ENCODE data around the gene SLIT3. TPM values are rescaled to one million over a fixed set of nuclear protein-coding genes. Genes with fewer than 3 reads are reported as not detected.
A peak's percentile ranks its signal among the peaks of the same experiment; 100 is the strongest.

Gene SLIT3
- total RNA-seq, 1 donor from 2014 or later: 5.0 TPM

DNA sequence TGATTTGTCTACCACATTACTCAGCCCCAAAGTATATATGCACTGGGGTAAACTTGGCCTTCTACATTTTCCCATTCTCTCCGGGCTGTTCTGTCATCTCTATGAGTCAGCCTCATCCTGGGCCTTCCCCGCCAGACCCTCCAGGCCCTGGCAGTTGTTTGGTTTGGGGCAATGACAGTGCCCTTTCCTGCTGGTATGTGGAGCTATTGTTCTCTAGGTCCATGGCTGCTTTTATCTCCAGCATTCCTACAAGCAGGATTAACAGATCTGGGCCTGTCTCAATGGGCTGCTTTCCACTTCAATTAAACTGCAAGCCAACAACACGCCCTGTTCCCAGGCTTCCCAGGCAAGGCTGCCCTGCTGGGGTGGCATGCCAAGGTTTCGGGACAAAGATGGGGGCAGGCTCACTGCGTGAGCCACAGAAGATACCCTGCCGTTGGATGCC is 136.4 kb downstream of the SLIT3 start:
- Histone ChIP-seq H3K36me3 (ENCODE audit: control insufficient read depth, insufficient read depth, low read length) (no peaks in the 10 kb centered on the region), H3K27me3 (ENCODE audit: control insufficient read depth, insufficient read depth, low read length) (no peaks in the 10 kb centered on the region), H3K4me3 (ENCODE audit: low read depth, low read length) (no peak overlapping the region)
- TF ChIP-seq, protein P1, sequence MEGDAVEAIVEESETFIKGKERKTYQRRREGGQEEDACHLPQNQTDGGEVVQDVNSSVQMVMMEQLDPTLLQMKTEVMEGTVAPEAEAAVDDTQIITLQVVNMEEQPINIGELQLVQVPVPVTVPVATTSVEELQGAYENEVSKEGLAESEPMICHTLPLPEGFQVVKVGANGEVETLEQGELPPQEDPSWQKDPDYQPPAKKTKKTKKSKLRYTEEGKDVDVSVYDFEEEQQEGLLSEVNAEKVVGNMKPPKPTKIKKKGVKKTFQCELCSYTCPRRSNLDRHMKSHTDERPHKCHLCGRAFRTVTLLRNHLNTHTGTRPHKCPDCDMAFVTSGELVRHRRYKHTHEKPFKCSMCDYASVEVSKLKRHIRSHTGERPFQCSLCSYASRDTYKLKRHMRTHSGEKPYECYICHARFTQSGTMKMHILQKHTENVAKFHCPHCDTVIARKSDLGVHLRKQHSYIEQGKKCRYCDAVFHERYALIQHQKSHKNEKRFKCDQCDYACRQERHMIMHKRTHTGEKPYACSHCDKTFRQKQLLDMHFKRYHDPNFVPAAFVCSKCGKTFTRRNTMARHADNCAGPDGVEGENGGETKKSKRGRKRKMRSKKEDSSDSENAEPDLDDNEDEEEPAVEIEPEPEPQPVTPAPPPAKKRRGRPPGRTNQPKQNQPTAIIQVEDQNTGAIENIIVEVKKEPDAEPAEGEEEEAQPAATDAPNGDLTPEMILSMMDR (IDR thresholded peaks at IDR 0.05; ENCODE audit: insufficient read depth, low read length, poor library complexity, severe bottlenecking): no peak
- peak; percentile 47 for DNase-seq (ENCODE audit: low read depth)

DNA sequence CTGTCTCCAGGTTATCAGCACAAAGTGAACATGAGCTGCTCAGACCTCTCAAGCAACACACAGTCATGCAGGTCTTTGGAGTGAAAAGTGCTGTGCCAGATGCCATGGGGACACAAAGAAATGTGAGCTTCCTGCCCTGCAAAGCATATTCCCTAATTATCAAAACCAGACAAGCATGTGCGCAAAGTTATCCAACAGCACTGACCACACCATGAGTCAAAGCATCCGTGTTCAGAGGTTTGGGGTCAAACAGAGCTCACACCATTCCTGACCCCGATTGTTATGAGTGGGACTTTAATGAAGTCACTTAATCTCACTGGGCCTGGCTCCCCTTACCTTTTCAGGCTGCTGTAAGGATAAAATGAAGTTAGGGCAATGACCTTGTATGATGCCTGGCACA is 138.5 kb downstream of the SLIT3 start:
- no peaks in the 10 kb centered on the region for H3K27me3 ChIP-seq (ENCODE audit: control insufficient read depth, insufficient read depth, low read length)
- H3K4me3 ChIP-seq (ENCODE audit: low read depth, low read length): no peak overlapping the region
- no peak for DNase-seq (ENCODE audit: low read depth)
- no peaks in the 10 kb centered on the region for H3K36me3 ChIP-seq (ENCODE audit: control insufficient read depth, insufficient read depth, low read length)
- TF ChIP-seq, protein P1 (IDR thresholded peaks at IDR 0.05; ENCODE audit: insufficient read depth, low read length, poor library complexity, severe bottlenecking): no peak

DNA sequence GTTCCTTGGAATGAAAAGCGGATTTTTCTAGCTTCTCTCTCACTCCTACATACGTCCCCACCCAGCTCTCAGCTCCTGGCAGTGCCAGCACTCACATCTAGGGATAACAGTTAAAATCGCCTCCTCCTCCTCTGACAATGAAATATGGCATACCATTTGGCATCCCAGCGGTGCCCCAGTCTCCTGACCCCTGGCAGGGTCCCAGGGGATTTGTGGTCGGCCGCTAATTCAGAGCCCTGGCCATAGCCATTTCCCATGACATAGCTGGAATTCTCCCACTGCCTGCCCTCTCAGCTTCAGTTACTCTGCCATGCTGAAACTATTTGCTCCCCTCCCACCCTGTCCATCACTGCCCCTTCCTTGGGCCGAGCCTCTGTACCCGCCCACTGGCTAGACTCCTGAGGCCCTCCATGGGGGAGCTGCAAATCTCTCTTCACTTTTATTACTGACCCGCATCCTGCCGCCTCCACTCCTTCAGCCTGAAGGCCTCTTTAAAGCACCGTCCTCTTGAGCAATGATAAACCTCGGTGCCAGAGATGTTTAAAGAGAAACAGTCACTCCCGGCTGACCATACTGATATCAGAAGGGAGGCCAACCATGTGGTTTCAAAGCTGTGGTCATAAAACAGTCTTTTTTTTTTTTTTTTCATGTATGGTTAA is 139.8 kb downstream of the SLIT3 start:
- peak; percentile 86 for DNase-seq (ENCODE audit: low read depth)
- H3K36me3 ChIP-seq (ENCODE audit: control insufficient read depth, insufficient read depth, low read length): no peaks in the 10 kb centered on the region

DNA sequence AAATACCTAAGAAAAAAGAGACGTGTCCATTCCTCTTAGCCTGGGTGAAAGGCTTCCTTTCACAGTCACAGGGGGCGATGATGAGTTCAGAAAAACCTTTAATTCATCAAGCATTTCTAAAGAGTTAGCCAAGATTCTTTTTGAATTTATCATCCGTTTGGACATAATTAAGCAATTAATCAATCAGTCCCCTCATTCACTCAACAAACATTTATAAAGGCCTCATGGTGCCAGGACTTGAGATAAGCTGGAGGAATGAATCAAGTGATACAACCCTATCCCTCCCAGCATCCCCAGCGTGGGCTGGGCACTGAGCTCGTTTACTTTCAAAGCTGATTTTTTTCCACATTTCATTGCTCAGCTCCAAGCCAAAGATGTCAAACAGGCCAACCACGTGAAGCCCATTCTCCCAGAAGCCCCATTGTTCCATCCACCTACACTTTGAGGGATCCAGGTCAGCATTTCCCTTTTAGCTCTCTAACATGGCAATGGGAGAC is 140.5 kb downstream of the SLIT3 start:
- DNase-seq (ENCODE audit: low read depth): no peak
- no peaks in the 10 kb centered on the region for H3K36me3 ChIP-seq (ENCODE audit: control insufficient read depth, insufficient read depth, low read length)
- no peak overlapping the region for H3K4me3 ChIP-seq (ENCODE audit: low read depth, low read length)
- no peaks in the 10 kb centered on the region for H3K27me3 ChIP-seq (ENCODE audit: control insufficient read depth, insufficient read depth, low read length)
- TF ChIP-seq, protein P1 (IDR thresholded peaks at IDR 0.05; ENCODE audit: insufficient read depth, low read length, poor library complexity, severe bottlenecking): peak; percentile 19

More for the DNA sequence above, 139.8 kb downstream of the SLIT3 start:
- Histone ChIP-seq H3K27me3 (ENCODE audit: control insufficient read depth, insufficient read depth, low read length) (no peaks in the 10 kb centered on the region), H3K4me3 (ENCODE audit: low read depth, low read length) (no peak overlapping the region)
- TF ChIP-seq, protein P1 (IDR thresholded peaks at IDR 0.05; ENCODE audit: insufficient read depth, low read length, poor library complexity, severe bottlenecking): no peak

DNA sequence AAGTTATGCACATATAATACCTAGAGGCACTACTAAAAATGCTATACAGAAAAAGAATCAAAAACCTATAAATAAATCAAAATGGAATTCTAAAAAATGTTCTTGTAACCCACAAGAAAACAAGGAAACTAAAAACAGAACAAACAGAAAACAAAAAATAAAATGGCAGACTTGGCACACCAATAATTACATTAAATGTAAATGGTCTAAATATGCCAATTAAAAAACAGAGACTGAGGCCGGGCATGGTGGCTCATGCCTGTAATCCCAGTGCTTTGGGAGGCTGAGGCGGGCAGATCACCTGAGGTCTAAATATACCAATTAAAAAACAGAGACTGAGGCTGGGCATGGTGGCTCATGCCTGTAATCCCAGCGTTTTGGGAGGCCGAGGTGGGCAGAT is 142.2 kb downstream of the SLIT3 start:
- TF ChIP-seq, protein P1 (IDR thresholded peaks at IDR 0.05; ENCODE audit: insufficient read depth, low read length, poor library complexity, severe bottlenecking): no peak

DNA sequence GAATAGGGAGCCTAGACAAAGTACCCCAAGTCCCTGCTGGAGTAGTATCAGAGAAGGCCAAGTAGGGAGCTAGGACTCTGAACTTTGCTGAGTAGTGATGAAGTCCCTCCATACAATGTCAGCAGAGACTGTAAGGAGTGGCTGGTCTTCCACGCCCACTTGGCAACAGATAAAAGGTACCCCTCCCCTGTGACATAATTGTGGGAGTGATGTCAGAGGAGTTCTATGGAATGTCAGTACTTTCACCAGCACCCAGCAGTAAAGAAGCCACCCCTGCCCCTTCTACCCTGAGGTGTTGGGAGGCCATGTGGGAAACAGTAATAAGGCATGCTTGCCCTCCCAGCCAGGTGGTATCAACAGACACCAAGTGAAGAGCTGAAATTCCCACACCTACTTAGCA is 143.9 kb downstream of the SLIT3 start:
- H3K36me3 ChIP-seq (ENCODE audit: control insufficient read depth, insufficient read depth, low read length): no peaks in the 10 kb centered on the region
- TF ChIP-seq, protein P1 (IDR thresholded peaks at IDR 0.05; ENCODE audit: insufficient read depth, low read length, poor library complexity, severe bottlenecking): no peak
- H3K4me3 ChIP-seq (ENCODE audit: low read depth, low read length): no peak overlapping the region
- H3K27me3 ChIP-seq (ENCODE audit: control insufficient read depth, insufficient read depth, low read length): no peaks in the 10 kb centered on the region
- no peak for DNase-seq (ENCODE audit: low read depth)

More for the DNA sequence above, 142.2 kb downstream of the SLIT3 start:
- H3K36me3 ChIP-seq (ENCODE audit: control insufficient read depth, insufficient read depth, low read length): no peaks in the 10 kb centered on the region
- no peaks in the 10 kb centered on the region for H3K27me3 ChIP-seq (ENCODE audit: control insufficient read depth, insufficient read depth, low read length)
- no peak overlapping the region for H3K4me3 ChIP-seq (ENCODE audit: low read depth, low read length)
- DNase-seq (ENCODE audit: low read depth): no peak
